Measurements from ENCODE around the gene SH3BP5.

The SH3BP5 gene

DNA sequence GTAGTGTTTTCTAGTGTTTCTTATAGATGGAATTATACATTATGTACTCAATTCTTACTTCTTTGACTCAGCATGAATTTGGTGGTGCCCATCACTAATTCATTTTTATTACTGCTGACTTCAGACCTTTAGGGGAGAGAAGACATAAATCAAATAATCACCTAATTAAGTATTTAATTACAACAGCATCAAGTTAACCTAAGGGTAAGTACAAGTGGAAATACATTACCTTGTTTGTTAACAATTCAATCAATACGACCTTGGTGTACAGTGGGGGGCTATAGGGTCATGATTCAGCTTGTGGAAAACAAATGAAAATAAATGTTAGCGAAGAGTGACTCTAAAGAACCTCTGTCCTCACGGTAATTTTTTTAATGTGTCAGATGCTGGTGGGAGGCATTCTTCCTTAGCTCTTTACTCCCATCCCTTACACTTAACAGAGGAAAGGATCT lies 126.9 kb downstream of the SH3BP5 start:
- no peak for DNase-seq (ENCODE audit: low read depth)

Measured in fibroblast of the conjunctiva (primary cell).